Ascending aorta (tissue), 2 donors: ENCODE data around the gene SLC25A45. TPM values are rescaled to one million over a fixed set of nuclear protein-coding genes. Genes with fewer than 3 reads are reported as not detected.

Experiments used
- DNase-seq, 2 donors: peaks; one replicate each; pipeline ENCODE4 v3.0.0-alpha.2; 2019; ENCODE audit warnings: low spot score in 2 of 2
- H3K27ac ChIP-seq, 2 donors: fragments of 200-600 bp; sonication (generic); one replicate each; pipeline ENCODE4 v1.5.1; 2016 to 2017; ENCODE audit warnings: mild to moderate bottlenecking in 1 of 2
- H3K27me3 ChIP-seq: fragments of 200-600 bp; sonication (generic); one replicate; pipeline ENCODE4 v1.5.1; 2017
- H3K36me3 ChIP-seq, 2 donors: fragments of 200-600 bp; sonication (generic); one replicate each; pipeline ENCODE4 v1.5.1; 2016
- H3K4me1 ChIP-seq, 2 donors: fragments of 200-600 bp; sonication (generic); one replicate each; pipeline ENCODE4 v1.5.1; 2016 to 2017; ENCODE audit warnings: mild to moderate bottlenecking in 1 of 2
- H3K4me3 ChIP-seq, 2 donors: fragments of 200-600 bp; sonication (generic); one replicate each; pipeline ENCODE4 v1.5.1; 2016 to 2017; ENCODE audit warnings: mild to moderate bottlenecking in 1 of 2
- H3K9me3 ChIP-seq, 2 donors: fragments of 200-600 bp; sonication (generic); one replicate each; pipeline ENCODE4 v1.5.1; 2016
- CTCF ChIP-seq, 3 experiments: fragments of 200-600 bp in 2 of 3; fragments of 450-650 bp in 1 of 3; sonication (generic) in 2 of 3; IDR thresholded peaks; one replicate each; pipeline ENCODE4 v1.5.1; 2016 to 2019; ENCODE audit warnings: antibody characterized with exemption in 3 of 3, mild to moderate bottlenecking in 1 of 3, moderate library complexity in 1 of 3
- intact Hi-C: fragments of 100-400 bp; cut with DNase I; formaldehyde crosslinking; loops from one replicate; pipeline ENCODE4 v1.15.1; 2023
- total RNA-seq: library from RNA; depleted of rRNA; stranded (reverse); fragments of >200 nt; gene quantifications from one replicate; pipeline ENCODE4 v1.1.0, GENCODE V29; 2016

Gene SLC25A45
- total RNA-seq, 1 donor from 2014 or later, result 11.4 TPM

GRCh38 chr11:65412271-65413076 is 30.0 kb upstream of the SLC25A45 start:
- Histone ChIP-seq H3K27me3 (no peaks in the 10 kb centered on the region), H3K9me3 (no peaks in the 10 kb centered on the region), H3K27ac (no peak overlapping the region), H3K4me3 (no peak overlapping the region), H3K36me3 (peaks cover 40 to 51% of the 10 kb centered on the region in 2 donors), H3K4me1 (peaks cover 9 to 17% of the 10 kb centered on the region in 2 donors)
- no peak for DNase-seq
- intact Hi-C loops, result no loop called here
- TF ChIP-seq CTCF (IDR thresholded peaks at IDR 0.05), result no peak

- no peaks in the 10 kb centered on the region for H3K9me3 ChIP-seq
- intact Hi-C loops, result no loop called here
- no peak for DNase-seq
- peaks cover 3 to 9% of the 10 kb centered on the region in 2 donors for H3K4me1 ChIP-seq
- H3K4me3 ChIP-seq, result no peak overlapping the region
- H3K36me3 ChIP-seq, result peaks cover 44 to 59% of the 10 kb centered on the region in 2 donors
- no peak overlapping the region for H3K27ac ChIP-seq
- TF ChIP-seq CTCF (IDR thresholded peaks at IDR 0.05), result no peak
- H3K27me3 ChIP-seq, result no peaks in the 10 kb centered on the region
These were observed 29.2 kb upstream of the SLC25A45 start for GRCh38 chr11:65411681-65412070.

- H3K27ac ChIP-seq, result no peak overlapping the region
- intact Hi-C loops, result no loop called here
- no peaks in the 10 kb centered on the region for H3K9me3 ChIP-seq
- H3K4me3 ChIP-seq, result no peak overlapping the region
- peaks cover 0 to 4% of the 10 kb centered on the region in 2 donors for H3K4me1 ChIP-seq
- no peak for TF ChIP-seq CTCF (IDR thresholded peaks at IDR 0.05)
- DNase-seq, result no peak
- H3K36me3 ChIP-seq, result peaks cover 50 to 65% of the 10 kb centered on the region in 2 donors
- H3K27me3 ChIP-seq, result no peaks in the 10 kb centered on the region
These were observed 28.7 kb upstream of the SLC25A45 start for GRCh38 chr11:65410936-65411680.

- intact Hi-C loops, result no loop called here
- no peak for TF ChIP-seq CTCF (IDR thresholded peaks at IDR 0.05)
- no peak overlapping the region for H3K27ac ChIP-seq
- H3K9me3 ChIP-seq, result no peaks in the 10 kb centered on the region
- H3K4me1 ChIP-seq, result no peaks in the 10 kb centered on the region
- H3K4me3 ChIP-seq, result no peak overlapping the region
- no peaks in the 10 kb centered on the region for H3K27me3 ChIP-seq
- DNase-seq, result no peak
- H3K36me3 ChIP-seq, result peaks cover 62 to 70% of the 10 kb centered on the region in 2 donors
These were observed 22.3 kb upstream of the SLC25A45 start for GRCh38 chr11:65404638-65405339.

- Histone ChIP-seq H3K27me3 (no peaks in the 10 kb centered on the region), H3K4me3 (no peak overlapping the region), H3K27ac (no peak overlapping the region), H3K4me1 (no peaks in the 10 kb centered on the region), H3K36me3 (peaks cover 62 to 70% of the 10 kb centered on the region in 2 donors), H3K9me3 (no peaks in the 10 kb centered on the region)
- TF ChIP-seq CTCF (IDR thresholded peaks at IDR 0.05), result no peak
- intact Hi-C loops, result no loop called here
- DNase-seq, result no peak
These were observed 21.8 kb upstream of the SLC25A45 start for GRCh38 chr11:65404210-65404609.
